NCI-H82 treated with DMSO at 0.1 percent for 48 hours (cell line): Measurements from ENCODE around the gene POLR1B.
"Not testable (repeated sequence)": the region's sequence is repeated elsewhere in the genome, so short reads cannot be mapped to it uniquely, and the experiment has no call there.

Source experiments
- DNase-seq: peaks from one replicate; lab custom pipeline; 2025; ENCODE audit not compliant: unreplicated experiment; lab: John Stamatoyannopoulos, UW

Gene POLR1B

DNA sequence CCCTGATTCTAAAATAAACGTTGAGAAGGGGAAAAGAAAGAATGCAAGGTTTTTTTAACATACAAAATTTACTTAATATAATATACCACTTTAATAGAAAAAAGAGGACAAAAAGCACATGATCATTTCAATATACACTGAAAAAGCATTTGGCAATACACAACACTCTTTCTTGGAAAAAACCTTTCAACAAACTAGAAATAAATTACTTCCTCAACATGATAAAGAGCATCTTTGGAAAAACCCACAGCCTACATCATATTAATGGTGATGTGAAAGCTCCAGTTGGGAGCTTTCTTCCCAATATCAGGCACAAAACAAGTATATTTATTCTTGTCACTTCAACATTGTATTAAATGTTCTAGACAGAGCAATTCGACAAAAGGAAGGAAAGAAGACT is 3.0 kb upstream of the POLR1B start:
- no peak for DNase-seq

DNA sequence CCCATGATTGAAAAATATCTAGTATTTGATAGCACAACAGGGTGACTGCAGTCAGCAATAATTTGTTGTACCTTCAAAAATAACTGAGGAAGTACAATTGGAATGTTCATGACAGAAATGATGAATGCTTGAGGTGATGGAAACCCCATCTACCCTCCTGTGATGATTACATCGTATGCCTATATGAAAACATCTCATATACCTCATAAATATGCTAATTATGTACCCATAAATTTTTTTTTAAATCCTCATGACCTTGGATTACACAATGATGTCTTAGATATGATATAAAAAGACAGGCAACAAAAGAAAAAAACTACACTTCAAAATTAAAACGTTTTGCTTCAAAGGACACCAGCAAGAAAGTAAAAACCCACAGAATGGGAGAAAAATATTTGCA is 1.4 kb upstream of the POLR1B start:
- DNase-seq, result no peak

DNA sequence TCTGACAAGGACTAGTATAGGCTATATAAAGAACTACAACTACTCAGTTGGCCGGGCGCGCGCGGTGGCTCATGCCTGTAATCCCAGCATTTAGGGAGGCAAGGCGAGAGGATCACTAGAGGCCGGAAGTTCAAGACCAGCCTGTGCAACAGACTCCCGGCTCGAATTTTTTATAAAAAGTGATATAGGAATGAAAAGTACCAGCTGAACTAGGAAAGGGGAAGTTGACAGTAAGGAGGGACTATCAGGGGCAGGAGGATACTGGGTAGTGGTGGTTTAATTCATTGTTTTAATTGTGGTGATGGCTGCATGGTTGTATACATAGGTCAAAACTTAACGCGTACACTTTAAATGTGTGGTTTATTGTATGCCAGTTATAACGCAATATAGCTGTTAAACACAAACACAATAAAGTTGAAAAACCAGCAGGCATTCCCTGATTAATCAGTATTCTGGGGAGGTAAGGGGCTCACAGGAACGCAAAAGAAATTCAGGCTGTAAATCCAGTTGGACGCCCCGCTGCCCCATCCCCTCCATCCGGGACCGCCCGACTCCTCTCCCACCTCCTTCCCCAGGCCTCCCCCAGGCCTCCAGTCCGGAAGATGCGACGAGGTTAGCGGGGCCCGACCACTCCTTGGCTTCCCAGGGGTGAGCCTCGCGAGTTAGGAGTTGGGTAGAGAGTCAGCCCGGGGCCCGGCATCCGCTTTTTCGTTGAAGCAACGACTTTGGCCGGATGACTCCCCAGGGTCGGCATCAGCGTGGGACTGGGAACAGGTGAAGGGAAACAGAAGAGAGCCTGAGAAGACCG is 746 bp upstream of the POLR1B start:
- peak; percentile 64 for DNase-seq

DNA sequence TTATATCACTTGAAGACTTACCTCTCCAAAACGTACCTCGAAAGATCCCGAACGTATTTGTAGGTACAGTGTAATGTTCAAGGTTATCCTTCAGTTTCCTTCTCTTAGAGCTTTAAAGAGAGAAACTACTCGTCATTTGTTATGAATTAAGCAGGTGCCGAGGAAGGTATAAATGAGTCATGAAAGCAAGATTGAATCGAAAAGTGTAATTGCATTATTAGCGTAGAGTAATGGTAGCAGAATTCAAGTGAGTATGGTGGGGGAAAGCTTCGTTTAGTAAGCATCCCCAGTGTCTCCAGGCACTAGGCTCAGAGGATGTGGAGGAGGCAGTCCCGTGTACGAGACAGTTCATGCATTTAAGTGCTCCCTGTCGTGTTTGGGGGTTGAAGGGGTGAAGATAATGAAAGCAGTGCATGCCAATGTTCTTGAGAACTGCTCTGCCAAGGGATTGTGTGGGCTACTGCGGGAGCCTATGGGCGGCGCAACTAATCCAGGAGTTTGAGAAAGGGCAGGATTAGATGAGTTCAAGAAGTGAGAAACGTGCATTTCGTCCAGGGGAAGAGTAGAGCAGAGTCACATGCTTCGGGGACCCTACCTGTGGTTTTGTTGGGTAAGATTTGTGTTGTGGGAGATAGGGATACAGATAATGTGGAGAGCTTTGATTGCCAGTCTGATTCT is 858 bp downstream of the POLR1B start:
- peak; percentile 6 for DNase-seq

GRCh38 chr2:112547333-112547732 is 5.1 kb downstream of the POLR1B start:
- no peak for DNase-seq

DNA sequence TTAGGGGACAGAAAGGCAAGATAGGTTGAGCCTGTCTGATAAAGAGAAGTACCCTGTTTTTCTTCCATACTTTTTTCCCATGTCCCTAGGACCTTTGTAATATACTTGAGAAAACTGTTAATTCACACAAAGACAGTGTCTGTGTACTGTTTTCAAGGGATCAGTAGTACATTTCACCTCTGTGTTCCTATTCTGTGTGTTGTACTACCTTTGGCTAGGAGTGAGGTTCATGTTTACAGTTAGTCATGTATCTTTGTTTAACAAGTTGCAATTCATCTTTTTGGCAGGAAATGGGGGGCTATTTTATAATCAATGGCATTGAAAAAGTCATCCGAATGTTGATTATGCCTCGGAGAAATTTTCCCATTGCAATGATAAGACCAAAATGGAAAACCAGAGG is 6.7 kb downstream of the POLR1B start:
- DNase-seq, result no peak

- no peak for DNase-seq
These were observed 23.8 kb downstream of the POLR1B start for GRCh38 chr2:112566104-112566503.

DNA sequence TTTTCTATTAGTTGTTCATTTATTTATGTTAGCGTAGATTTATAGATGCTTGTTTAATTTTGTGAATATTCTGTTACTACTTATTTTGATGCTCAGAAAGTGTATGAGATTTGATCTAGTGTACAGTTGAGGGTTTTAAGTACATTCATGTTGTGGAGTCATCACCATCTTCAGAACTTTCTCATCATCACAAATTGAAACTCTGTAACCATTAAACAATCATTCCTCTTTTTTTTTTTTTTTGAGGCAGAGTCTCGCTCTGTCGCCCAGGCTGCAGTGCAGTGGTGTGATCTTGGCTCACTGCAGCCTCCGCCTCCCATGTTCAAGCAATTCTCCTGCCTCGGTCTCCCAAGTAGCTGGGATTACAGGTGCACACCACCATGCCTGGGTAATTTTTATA is 24.2 kb downstream of the POLR1B start:
- DNase-seq, result not testable (repeated sequence)

DNA sequence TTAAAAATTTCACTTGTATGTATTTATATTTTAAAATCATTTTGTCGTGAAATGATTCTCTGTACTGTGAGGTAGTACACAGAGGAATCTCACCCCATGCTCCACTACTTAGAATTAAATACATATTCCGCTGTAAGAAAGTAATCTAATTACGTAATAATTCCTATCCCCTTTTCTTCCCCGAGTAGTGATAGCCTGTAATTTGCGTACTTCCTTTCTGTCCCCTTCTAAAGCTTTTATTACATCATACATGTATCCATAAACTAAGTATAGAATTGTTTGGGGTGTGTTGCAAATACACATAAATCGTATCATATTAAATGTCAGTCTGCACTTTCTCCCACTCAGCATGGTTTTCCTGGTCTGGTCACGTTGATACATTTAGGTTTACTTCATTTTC is 29.7 kb downstream of the POLR1B start:
- DNase-seq, result no peak

DNA sequence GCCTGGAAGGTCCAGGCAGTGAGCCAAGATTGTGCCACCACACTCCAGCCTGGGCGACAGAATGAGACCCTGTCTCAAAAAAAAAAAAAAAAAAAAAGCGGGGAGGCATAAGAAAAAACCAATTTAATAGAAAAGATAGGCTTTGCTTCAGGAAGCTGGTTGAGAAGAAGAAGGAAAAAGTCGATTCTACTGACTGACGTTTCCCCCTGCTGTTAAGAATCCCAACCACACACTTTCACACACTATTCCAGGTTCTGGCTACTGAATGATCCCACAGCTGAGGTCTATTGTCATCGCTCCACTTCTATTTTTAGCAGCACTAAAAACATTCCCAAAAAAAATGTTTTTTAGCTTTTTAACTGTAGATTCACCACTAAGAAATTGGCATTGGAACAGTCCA is 35.5 kb downstream of the POLR1B start:
- DNase-seq, result no peak

DNA sequence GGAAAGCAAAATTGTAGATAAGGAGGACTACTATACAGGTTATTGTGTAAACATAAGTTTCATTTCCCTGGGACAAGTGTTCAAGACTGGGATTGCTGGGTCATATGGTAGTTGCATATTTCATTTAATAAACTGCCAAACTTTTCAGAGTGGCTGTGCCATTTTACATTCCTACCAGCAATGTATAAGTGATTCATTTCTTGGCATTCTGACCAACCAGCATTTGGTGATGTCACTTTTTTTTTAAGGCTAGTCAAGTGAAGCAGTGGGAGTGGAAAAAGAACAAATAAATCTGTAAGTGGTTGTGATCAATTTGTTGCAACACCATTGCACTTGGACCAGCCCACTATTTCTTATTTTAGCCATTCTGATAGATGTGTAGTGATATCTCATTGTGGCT is 37.0 kb downstream of the POLR1B start:
- no peak for DNase-seq

DNA sequence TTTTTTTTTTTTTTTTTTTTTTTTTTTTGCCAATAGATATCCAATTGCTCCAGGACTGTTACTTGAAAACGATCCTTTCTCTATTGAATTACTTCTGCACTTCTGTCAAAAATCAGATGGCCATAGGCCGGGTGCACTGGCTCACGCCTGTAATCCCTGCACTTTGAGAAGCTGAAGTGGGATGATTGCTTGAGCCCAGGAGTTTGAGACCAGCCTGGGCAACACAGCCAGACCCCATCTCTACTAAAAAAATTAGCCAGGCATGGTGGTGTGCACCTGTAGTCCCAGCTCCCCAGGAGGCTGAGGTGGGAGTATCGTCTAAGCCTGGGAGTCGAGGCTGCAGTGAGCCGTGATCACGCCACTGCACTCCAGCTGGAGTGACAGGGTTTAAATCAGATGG is 37.8 kb downstream of the POLR1B start:
- DNase-seq, result no peak

GRCh38 chr2:112582314-112582746 is 40.1 kb downstream of the POLR1B start:
- DNase-seq, result peak; percentile 34

DNA sequence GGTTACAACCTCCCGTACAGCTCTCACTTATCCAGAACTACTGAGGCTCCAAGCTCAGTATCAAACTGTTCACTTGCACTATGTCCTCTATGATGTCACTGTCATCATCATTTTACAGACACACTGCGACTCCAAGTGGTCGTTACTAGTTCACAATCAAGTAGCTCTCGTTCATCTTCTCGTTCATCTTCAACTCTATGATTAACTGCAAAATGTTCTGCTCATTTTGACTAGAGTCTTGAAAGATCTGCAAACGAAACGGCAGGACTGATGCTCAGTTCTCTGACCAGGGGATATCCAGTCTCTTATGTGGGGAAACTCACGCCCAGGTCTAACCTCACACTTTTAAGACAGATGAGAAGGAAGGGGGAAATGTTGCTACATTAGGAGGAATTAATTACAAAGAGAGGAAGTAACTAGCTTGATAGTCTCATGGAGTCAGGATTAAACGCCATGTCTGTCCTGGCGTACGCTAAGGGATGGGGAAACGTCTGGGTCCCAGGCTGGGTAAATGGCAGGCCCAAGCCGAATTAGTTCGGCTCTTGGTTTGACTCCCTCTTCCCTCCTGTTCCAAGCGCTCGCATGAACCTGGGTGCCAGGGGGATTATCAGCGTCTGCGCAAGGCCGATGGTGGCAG is 41.4 kb downstream of the POLR1B start:
- DNase-seq, result no peak

GRCh38 chr2:112584134-112584890 is 42.0 kb downstream of the POLR1B start, which contains the start of gene CHCHD5:
Gene CHCHD5, plus strand, starts transcription at chr2:112584609. Its CDS starts 39 bp downstream, at chr2:112584648.
- no peak for DNase-seq

DNA sequence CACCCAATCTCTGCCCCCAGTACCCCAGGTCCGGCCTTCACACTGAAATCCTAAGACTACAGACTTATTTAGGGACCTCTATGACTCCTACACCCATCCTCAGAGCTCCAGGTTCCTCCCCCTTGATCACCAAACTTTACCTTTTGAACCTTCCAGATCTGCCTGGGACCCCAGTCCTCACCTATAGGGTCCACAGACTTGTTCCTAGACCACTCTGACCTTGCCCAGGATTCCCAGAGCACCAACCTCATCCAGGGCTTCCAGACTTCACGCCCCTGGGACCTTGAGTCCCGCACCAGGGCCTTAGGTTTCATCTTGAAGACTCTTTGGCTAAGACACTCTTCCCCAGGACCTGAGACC is 42.6 kb downstream of the POLR1B start:
- DNase-seq, result no peak

GRCh38 chr2:112585400-112585799 is 43.1 kb downstream of the POLR1B start:
- no peak for DNase-seq

GRCh38 chr2:112585873-112586464 is 43.7 kb downstream of the POLR1B start:
- no peak for DNase-seq

GRCh38 chr2:112588611-112589045 is 46.4 kb downstream of the POLR1B start:
- no peak for DNase-seq

DNA sequence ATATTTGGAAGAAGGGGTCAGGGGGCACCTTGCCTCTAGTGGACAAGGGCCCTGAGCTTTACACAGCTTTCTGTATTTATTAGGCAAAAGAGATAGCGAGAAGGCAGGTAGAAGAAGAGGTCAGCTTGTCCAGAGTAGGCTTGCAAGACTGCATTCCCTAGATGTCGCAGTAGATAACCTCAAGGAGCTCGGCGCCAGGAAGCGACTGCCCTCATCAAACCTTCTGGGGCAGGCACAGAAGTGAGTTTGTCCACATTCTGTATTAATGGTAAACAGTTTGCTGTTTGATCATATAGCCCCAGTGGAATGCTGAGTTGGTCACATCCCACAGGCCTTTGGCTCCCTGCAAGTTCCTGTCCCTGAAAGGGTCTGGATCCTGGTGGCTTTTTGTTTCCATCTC is 49.1 kb downstream of the POLR1B start:
- DNase-seq, result no peak

DNA sequence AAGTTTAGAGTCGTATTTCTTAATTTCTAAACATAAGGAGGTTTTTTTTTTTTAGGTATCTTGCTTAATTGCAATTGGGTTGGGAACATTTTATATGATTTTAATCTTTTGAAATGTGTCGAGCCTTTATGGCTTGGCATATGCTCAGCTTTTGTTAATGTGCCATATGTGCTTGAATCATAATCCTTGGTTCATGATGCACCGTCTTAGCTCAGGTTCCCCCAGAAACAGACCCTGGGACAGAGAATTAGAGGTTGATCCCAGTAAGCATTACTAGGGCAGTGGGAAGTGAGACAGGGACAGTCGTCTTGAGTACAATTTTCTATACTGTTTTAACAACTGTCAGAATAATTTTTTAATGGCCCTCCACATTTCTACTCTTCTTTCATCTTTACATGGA is 51.5 kb downstream of the POLR1B start:
- DNase-seq, result peak; percentile 72
